Brain microvascular endothelial cell (primary cell): ENCODE measurements around the gene CRYBG1.
"Not testable (repeated sequence)": the region's sequence is repeated elsewhere in the genome, so short reads cannot be mapped to it uniquely, and the experiment has no call there.

ENCODE experiments used
- DNase-seq: peaks from one replicate; pipeline ENCODE4 v3.0.0-alpha.2; 2020
- H3K27ac ChIP-seq: fragments of 250-450 bp; sonication (Bioruptor Pico); 2 replicates; pipeline ENCODE4 v1.5.1; 2020; ENCODE audit warnings: mild to moderate bottlenecking, moderate library complexity
- H3K27me3 ChIP-seq: fragments of 250-450 bp; sonication (Bioruptor Pico); replicated peaks from 2 replicates; pipeline ENCODE4 v1.5.1; 2020; ENCODE audit warnings: mild to moderate bottlenecking
- H3K36me3 ChIP-seq: fragments of 250-450 bp; sonication (Bioruptor Pico); replicated peaks from 2 replicates; pipeline ENCODE4 v1.5.1; 2020; ENCODE audit warnings: mild to moderate bottlenecking
- H3K4me3 ChIP-seq: 2 replicates; pipeline ENCODE4 v1.5.1; 2011; ENCODE audit warnings: low read depth, mild to moderate bottlenecking, control low read depth, low read length, moderate library complexity
- in situ Hi-C: cut with HindIII; loops from 2 replicates; pipeline ENCODE4 v1.10.0; 2017; ENCODE audit warnings: low sequenced_read_pairs, low pct_ligation_motif_present
- TF ChIP-seq, protein P1 (sequence below): IDR thresholded peaks from 2 replicates; pipeline ENCODE4 v1.5.1; 2011; ENCODE audit warnings: low read depth, mild to moderate bottlenecking, moderate library complexity, low read length, control low read depth, inconsistent platforms; ENCODE audit errors: missing control alignments

The CRYBG1 gene

GRCh38 chr6:106546691-106547414 lies 186.3 kb downstream of the CRYBG1 start:
- Histone ChIP-seq H3K27me3 (no peaks in the 10 kb centered on the region), H3K36me3 (no peaks in the 10 kb centered on the region), H3K27ac (peak overlapping the region; percentile 89), H3K4me3 (no peak overlapping the region)
- DNase-seq = peak; percentile 73
- in situ Hi-C loops = no loop called here
- TF ChIP-seq, protein P1, sequence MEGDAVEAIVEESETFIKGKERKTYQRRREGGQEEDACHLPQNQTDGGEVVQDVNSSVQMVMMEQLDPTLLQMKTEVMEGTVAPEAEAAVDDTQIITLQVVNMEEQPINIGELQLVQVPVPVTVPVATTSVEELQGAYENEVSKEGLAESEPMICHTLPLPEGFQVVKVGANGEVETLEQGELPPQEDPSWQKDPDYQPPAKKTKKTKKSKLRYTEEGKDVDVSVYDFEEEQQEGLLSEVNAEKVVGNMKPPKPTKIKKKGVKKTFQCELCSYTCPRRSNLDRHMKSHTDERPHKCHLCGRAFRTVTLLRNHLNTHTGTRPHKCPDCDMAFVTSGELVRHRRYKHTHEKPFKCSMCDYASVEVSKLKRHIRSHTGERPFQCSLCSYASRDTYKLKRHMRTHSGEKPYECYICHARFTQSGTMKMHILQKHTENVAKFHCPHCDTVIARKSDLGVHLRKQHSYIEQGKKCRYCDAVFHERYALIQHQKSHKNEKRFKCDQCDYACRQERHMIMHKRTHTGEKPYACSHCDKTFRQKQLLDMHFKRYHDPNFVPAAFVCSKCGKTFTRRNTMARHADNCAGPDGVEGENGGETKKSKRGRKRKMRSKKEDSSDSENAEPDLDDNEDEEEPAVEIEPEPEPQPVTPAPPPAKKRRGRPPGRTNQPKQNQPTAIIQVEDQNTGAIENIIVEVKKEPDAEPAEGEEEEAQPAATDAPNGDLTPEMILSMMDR = no peak

- Histone ChIP-seq H3K27me3 (no peaks in the 10 kb centered on the region), H3K4me3 (no peak overlapping the region), H3K36me3 (no peaks in the 10 kb centered on the region), H3K27ac (peak overlapping the region; percentile 61)
- TF ChIP-seq, protein P1 = peak; percentile 9
- DNase-seq = peak; percentile 59
- in situ Hi-C loops = no loop called here
These were observed 187.3 kb downstream of the CRYBG1 start for GRCh38 chr6:106547601-106548453.

- DNase-seq, H3K27me3 ChIP-seq, H3K4me3 ChIP-seq, H3K36me3 ChIP-seq, in situ Hi-C loops, H3K27ac ChIP-seq: not testable (repeated sequence)
These were observed 188.5 kb downstream of the CRYBG1 start for GRCh38 chr6:106548926-106549455.

GRCh38 chr6:106549521-106549920 lies 189.0 kb downstream of the CRYBG1 start:
- H3K27ac ChIP-seq = no peak overlapping the region
- H3K27me3 ChIP-seq = no peaks in the 10 kb centered on the region
- no peak for DNase-seq
- no peaks in the 10 kb centered on the region for H3K36me3 ChIP-seq
- TF ChIP-seq, protein P1 = no peak
- in situ Hi-C loops = no loop called here
- H3K4me3 ChIP-seq = no peak overlapping the region

DNA sequence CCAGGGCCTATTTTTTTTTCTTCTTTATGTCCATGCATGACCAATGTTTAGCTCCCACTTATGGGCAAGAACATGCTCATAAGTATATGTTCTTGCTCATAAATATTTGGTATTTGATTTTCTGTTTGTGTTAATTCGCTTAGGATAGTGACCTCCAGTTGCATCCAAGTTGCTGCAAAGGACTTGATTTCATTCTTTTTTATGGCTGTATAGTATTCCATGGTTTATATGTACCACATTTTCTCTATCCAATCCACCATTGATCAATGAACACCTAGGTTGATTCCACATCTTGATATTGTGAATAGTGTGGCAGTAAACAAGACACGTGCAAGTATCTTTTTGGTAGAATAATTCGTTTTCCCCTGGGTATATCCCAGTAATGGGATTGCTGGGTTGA lies 190.6 kb downstream of the CRYBG1 start:
- Histone ChIP-seq H3K36me3 (no peaks in the 10 kb centered on the region), H3K27ac (no peak overlapping the region), H3K4me3 (no peak overlapping the region), H3K27me3 (no peaks in the 10 kb centered on the region)
- DNase-seq = no peak
- TF ChIP-seq, protein P1 = no peak
- in situ Hi-C loops = no loop called here

DNA sequence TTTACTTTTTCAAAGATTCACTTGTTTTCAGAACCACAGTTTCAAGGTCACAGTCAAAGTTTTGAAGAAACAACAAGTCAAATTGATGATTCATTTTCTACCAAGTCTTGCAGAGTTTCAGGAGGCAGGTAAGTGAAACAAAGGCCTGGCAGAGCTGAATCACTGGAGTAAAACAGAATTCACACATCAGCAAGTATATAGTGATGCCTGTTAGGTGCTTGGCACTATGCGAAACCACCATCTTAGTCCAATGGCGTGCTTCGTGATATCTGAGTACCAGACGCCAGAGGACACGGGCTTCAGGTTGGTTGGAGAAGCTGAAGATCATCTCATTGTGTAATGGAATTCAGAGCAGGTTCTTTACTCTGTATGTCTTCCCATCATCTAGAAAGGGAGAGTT lies 192.9 kb downstream of the CRYBG1 start:
- no peak for DNase-seq
- in situ Hi-C loops = no loop called here
- Histone ChIP-seq H3K27ac (no peak overlapping the region), H3K36me3 (no peaks in the 10 kb centered on the region), H3K27me3 (no peaks in the 10 kb centered on the region), H3K4me3 (no peak overlapping the region)
- TF ChIP-seq, protein P1 = no peak
